Posterior cingulate gyrus (tissue), 11 donors: Measurements from ENCODE around the gene SHISA9.
"Not testable (repeated sequence)": the region's sequence is repeated elsewhere in the genome, so short reads cannot be mapped to it uniquely, and the experiment has no call there.

Source experiments
- DNase-seq, 10 donors: peaks; one replicate each; pipeline versions ENCODE4 v3.0.0 to v3.0.0-alpha.2; 2020 to 2021; ENCODE audit warnings: mixed read lengths in 3 of 10
- intact Hi-C: fragments of 100-400 bp; cut with DNase I; formaldehyde crosslinking; loops from one replicate; pipeline ENCODE4 v1.15.1; 2023

Gene SHISA9

DNA sequence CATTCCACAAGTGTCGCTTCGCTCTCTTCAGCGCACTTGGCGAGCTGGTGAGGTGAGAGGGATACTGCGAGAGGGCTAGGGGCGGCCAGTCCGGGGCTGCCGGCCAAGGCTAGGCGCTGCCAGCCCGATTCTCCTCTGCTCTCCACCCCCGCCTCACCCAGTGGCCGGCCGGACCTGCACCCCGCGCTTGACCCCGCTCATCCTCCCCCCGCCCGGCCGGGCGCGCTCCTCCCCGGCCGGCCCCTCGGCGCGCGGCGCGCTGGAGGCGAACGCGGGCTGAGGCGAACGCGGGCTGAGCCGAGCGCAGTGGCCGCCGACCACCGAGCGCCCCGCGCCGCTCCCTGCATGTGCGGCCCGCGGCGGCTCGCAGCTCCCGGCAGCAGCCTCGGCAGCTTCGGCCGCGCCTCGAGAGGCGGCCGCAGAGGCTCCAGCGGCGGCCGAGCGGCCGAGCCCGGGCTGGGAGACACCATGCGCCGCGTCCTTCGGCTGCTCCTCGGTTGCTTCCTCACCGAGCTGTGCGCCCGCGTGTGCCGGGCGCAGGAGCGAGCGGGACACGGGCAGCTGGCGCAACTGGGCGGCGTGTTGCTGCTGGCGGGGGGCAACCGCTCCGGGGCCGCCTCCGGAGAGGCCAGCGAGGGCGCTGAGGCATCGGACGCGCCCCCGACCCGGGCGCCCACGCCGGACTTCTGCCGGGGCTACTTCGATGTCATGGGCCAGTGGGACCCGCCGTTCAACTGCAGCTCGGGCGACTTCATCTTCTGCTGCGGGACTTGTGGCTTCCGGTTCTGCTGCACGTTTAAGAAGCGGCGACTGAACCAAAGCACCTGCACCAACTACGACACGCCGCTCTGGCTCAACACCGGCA lies at the start of gene SHISA9:
TSS of gene SHISA9 (plus strand) at position 2 of the 865 bp plus-strand sequence.
- peak in 6 of 10 donors; percentile 16 to 79 (median 26) for DNase-seq
- intact Hi-C loops: no loop called here

DNA sequence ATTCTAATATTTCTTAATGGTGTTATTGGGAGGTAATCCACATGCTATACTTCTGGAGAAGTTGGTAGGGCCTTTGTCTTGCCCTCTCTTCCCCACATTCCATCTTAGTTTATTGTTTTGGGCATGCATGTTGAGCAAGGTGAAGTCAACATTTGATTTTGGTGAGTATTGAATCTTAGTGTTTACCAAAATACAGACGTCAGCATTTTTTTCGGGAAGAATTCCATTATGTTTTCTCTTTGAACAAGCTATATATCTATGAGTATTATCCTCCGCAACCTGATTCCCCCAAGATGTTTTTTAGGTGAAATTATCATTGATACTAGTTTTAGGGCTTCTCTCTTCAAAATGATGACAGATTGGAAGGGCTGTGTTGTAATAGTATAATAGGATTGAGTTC lies 47.4 kb upstream of the SHISA9 start:
- no peak for DNase-seq
- intact Hi-C loops: no loop called here

DNA sequence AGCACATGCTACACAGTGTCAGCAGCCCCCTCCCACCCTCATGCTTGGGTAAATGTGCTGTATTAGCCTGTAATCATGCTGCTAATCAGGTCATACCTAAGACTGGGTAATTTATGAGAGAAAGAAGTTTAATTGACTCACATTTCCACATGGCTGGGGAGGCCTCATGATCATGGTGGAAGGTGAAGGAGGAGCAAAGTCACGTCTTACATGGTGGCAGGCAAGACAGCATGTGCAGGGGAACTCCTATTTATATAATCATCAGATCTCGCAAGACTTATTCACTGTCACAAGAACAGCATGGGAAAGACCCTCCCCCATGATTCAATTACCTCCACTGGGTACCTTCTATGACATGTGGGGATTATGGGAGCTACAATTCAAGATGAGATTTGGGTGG lies 44.0 kb upstream of the SHISA9 start:
- intact Hi-C loops, DNase-seq: not testable (repeated sequence)

DNA sequence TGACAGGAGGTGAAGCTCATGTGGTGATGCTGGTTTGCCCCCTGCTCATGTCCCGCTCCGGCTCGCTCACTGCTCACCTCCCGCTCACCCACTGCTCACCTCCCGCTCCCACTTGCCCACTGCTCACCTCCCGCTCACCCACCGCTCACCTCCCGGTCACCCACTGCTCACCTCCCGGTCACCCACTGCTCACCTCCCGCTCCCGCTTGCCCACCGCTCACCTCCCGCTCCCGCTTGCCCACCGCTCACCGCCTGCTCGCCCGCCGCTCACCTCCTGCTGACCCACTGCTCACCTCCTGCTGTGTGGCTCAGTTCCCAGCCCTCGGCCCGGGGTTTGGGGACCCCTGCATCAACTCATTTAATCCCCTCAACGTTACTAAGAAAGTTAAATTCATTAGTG lies 39.1 kb upstream of the SHISA9 start:
- peak in 1 of 10 donors; percentile 81 for DNase-seq
- intact Hi-C loops: no loop called here

DNA sequence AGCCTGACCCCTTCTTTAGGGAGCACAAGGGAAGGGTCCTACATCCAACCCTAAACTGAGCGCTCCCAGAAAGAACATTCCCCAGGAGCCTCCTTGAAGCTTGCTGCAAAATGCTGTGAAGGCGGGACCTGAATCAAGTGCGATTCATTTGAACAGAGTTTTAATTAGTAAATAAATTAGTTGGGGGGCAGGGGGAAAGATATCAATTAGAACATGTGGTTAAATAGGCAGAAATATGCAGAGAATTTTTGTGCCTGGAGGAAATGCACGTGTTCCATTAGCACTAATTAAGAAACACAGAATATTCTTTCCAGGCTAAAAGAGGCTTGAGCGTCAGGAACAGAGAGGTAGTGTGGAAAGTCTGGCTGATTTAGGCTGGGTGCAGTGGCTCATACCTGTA lies 38.5 kb upstream of the SHISA9 start:
- no peak for DNase-seq
- intact Hi-C loops: no loop called here

DNA sequence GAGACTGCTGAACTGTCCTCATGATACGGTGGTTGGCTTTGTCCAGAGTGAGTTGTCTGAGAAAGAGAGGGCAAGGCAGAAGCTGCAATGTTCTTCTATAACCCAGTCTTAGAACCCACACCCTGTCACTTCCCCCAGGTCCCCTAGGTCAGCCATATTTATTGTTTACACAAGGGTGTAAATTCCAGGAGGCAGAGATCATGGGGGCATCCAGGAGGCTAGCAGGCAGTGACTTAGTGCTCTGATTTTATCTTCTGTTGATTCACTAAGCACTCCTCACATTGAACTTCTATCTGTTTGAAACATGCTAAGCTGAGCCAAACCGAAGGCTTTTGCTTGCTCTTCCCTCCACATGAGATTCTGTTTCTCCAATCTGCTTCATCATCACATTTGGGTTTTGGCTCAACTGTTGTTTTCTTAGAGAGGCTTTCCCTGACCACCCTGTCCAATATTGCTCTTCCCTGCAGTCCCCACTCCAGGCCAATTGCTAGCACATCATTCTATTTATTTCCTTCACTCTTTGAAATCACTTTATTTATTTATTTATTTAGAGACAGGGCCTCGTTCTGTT lies 34.3 kb upstream of the SHISA9 start:
- no peak for DNase-seq
- intact Hi-C loops: no loop called here

DNA sequence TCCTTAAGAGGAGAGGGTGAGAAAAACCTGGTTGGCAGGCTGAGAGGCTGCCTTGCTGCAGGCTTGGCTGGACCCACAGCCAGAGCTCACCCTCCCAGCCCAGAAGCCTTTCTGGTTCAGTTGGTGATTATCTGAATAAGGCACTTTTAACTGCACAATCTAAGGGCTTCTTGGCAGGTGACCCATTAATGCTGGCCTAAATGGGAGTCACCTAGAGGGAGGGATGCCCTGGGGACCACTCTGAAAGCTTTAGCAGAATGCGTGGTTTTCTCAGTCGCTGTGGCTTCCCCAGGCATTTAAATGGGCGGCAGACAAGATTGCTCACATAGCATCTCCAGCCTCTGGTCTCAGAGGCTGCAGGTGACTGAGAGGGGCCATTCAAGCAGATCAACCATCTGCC lies 33.2 kb upstream of the SHISA9 start:
- DNase-seq: no peak
- intact Hi-C loops: no loop called here

DNA sequence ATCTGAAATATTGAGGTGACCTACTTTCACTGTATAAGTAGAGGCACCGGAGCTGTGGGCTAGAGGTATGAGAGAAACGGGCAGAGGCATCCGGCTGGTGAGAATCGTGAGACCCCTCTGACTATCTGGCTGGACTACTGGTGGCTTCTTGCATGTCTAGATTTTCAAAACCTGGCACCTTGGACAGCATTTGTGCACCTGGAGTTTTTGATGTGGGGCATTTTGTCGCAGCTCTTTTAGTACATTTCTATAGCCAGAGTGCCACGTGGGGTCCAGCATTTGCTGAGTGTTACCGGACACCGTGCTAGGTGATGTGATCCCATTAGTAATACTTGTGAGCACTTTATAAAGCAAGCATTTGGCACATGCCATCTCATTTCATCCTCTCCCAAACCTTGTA lies 32.6 kb upstream of the SHISA9 start:
- no peak for DNase-seq
- intact Hi-C loops: no loop called here

DNA sequence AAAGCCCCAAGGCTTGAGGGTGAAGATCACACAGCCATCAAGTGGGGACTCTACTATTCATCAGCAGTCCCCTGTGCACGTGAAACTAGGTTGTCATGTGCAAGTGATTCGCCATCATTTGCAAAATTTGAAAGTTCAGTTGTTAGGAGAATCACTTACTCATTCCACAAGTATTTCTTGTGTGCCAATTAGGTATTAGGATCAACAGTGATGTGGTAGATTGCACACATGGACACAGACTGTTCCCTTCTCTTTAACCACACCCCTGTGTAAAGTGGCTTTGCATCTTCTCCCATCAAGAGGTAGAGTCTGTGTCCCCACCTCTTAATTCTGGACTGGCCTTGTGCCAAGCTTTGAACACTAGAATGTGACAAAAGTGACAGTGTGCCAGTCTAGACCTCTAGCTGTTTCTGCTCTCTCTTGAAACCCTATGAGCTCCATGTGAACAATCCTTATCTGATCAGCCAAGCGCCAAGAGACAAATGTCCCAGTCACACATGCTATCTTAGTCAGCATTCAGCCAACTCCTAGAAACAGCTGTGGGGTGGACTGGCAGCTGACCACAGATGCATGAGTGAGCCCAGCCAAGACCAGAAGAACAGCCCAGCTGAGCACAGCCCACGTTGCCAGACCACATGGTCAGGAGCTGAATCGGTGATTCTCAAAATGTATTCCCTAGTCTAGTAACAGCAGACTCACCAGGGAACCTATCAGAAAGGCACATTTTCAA lies 31.5 kb upstream of the SHISA9 start:
- DNase-seq: no peak
- intact Hi-C loops: no loop called here

DNA sequence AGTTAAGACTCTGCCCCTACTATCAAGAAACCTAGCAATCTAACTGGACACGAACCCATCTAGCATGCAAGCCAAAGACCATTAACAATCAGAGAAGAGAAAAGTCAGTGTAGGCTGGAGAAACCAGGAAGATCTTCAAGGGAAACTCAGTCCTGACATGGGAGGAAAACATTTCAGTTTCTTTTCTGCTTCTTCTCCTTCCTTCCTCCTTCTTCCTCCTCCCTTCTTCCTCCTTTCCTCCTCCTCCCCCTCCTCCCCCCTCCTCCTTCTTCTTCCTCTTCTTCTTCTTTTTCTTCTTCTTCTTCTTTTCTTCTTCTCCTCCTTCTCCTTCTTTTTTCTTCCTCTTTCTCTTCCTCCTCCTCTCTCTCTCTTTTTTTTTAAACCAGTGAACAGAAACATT lies 29.6 kb upstream of the SHISA9 start:
- no peak for DNase-seq
- intact Hi-C loops: no loop called here

DNA sequence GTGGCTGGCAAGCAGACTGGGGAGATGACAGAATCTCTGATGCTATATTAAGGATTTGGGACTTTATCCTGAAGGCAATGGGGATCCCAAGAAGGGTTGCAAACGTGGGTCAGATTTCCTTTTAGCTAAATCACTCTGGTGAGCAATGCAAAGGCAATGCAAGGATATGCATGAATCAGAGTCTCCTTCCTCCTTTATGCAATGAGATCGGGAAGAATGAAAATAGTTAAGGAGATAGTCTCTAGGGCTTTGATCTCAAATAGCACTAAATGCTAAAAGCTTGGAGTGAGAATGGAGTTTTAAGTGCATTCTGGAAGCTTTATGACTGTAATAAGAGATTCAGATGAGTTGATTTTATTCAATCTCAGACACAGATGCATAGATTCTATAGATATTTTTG lies 27.2 kb upstream of the SHISA9 start:
- intact Hi-C loops: no loop called here
- DNase-seq: no peak

DNA sequence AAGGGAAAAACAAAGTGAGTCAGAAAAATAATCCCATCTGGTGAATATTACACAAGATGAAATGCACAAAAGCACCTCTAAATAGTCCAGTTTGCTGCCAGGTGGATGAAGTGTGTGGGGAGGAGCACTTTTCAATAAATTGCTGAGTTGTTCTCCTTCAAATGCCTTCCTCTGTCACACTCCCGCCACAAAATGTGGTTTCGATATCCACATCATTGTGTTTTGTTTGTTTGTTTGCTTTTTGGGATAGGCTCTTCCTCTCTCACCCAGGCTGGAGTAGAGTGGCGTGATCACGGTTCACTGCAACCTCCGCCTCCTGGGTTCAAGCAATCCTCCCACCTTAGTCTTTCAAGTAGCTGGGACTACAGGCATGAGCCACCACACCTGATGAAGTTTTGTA lies 24.6 kb upstream of the SHISA9 start:
- no peak for DNase-seq
- intact Hi-C loops: no loop called here

DNA sequence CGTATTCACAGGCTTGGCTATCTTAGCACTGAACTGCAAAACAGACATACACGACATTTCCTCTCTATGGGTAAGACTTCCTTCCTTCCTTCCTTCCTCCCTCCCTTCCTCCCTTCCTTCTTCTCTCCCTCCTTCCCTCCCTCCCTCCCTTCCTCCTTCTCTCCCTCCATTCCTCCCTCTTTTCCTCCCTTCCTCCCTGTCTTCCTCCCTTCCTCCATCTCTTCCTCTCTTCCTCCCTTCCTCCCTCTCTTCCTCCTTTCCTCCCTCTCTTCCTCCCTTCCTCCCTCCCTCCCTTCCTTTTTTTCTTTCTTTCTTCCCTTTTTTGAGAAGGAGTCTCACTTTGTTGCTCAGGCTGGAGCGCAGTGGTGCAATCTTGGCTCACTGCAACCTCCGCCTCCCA lies 22.4 kb upstream of the SHISA9 start:
- no peak for DNase-seq
- intact Hi-C loops: no loop called here

DNA sequence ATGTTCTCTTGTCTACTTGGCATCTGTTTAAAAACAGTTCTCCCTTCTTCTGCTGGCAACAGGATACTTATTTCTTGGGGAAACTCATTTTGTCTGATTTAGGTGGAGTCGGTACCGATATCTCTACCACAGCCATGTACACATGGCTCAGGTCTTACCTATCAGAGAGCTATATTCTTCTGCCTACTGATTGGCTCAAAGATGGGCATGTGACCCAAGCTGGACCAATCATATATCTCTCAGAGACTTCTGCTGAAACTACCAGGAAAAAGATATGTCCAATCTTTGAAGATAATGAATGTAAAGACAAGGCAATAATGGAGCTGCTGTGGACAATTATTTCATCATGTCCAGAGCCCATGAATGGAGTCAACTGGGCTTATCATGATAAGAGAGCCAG lies 21.6 kb upstream of the SHISA9 start:
- intact Hi-C loops: no loop called here
- DNase-seq: no peak

DNA sequence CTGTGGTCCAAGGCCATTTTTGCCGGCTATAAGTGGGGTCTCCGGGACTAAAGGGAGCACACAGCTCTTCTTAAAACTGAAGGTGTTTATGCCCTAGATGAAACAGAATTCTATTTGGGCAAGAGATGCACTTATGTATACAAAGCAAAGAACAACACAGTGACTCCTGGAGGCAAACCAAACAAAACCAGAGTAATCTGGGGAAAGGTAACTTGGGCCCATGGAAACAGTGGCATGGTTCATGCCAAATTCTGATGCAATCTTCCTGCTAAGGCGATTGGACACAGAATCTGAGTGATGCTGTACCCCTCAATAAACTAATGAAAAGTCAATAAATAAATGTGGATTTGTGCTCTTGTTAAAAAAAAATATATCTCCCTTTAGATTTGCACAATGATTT lies 20.2 kb upstream of the SHISA9 start:
- DNase-seq: no peak

DNA sequence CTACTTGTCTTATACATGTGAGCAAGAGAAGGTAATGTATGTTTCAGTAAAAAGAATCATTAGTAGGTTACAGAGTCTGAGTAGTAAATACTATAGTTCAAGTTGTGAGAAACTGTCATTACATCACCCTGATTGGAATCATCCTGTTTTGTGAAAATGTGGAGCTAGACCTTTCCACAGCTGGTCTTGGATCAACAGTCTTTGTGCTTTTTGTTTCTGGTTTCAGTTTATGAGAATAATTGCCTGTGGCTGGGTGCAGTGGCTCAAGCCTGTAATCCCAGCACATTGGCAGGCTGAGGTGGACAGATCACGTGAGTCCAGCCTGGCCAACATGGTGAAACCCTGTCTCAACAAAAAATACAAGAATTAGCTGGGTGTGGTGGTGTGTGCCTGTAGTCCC lies 19.7 kb upstream of the SHISA9 start:
- intact Hi-C loops: no loop called here
- DNase-seq: no peak

More for the DNA sequence above, 20.2 kb upstream of the SHISA9 start:
- intact Hi-C loops: no loop called here

DNA sequence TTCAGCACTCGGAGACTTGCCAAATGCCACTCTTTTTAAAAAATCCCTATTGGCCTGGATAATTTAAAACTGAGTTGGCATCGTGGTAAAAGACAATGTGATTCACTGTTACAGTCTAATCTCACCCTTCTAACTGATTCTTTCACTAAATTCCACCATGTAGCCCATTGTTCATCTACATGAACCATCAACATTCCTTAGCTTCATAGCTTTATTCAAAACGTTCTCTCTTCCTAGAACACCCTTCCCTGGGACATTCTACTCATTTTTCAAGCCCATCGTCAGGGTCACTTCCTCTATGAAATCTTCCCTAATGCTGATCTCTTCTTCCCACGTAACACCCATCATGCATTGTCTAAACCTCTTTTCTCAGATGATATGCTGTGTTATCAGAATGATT lies 15.7 kb upstream of the SHISA9 start:
- intact Hi-C loops: no loop called here

DNA sequence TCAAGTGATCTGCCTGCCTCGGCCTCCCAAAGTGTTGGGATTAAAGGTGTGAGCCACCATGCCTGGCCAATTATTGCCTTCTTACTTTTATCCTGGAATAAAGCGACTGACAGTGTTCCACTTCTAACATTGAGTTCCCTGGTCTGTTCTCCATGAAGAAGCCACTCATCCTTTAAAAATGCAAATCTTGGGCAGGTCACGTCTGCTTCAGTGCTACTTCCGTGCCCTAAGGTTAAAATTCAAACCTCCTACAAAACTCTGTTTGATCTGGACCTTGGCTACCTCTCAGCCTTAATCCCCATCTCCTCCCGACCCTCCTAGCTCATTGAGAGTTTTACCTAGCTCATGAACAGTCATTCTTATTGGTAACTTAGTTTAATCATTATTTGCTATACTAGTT lies 9.6 kb upstream of the SHISA9 start:
- intact Hi-C loops: no loop called here
- DNase-seq: no peak

More for the DNA sequence above, 15.7 kb upstream of the SHISA9 start:
- no peak for DNase-seq

DNA sequence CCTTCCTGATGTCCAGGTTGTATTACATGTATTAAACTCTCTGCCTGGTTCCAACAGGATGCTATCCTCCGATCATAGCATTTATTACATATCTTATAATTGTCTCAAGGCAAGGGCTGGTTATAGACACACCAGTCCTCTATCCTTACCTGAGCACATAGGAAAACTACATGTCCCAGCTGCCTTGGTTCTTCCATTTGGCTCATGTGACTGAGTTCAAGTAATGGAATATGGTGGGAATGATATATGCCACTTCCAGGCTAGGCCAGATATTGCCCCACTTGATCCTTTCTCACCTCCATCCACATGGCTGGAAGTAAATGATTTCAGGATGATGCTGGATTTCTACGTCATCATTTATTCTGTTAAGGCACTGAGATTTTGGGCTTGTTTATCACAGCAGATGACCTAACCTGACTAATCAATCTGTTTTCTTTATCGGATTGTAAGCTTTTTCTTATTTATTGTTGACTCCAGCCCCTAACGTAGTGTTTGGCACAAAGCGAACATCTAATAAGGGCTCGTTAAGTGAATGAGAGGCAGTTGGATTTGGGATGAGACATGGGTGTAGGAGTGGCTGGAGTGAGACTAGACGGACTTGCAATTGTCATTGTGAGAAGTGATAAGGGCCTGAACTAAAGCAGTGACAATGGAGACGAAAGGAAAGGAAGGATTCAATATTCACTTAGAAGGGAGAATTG lies 8.2 kb upstream of the SHISA9 start:
- intact Hi-C loops: no loop called here
- DNase-seq: no peak

DNA sequence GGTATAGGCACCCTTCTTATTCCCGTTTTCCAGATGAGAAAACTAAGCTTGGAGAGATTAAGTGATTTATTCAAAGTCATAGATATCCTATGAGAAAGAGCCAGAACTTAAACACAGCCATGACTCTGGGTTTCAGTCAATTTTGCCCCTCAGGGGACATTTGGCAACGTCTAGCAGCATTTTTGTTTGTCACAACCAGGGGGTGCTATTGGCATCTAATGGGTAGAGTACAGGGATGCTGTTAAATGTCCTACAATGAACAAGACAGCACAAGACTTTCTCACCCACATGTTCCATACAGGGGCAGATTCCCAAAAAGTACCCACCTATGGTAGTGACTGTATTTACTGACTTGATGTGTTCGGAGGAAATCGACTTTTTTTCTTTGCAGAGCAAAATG lies 4.8 kb upstream of the SHISA9 start:
- no peak for DNase-seq
- intact Hi-C loops: loop anchor here (5.0 kb wide), 1 partner anchor 556 kb away; no protein-coding TSS in a partner anchor

DNA sequence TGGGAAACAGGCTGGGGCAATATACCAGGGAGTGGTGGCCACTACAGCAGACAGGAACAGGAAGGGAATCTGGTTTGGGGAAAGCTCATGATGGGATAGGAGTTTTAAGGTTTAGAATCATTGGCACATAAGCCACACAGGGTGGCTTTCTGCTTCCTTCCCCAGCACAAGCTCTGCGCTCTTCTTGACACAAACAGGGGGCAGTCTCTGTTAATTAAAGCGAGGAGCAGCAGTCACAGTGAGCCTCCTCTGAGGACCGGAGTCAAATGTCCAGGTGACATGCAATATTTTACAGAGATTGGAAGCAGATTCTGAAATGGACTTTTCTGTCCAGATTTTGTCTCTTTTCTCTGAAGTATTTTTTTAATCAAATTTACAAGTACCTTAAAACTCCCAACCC lies 2.8 kb upstream of the SHISA9 start:
- DNase-seq: no peak
- intact Hi-C loops: loop anchor here (5.0 kb wide), 1 partner anchor 554 kb away; no protein-coding TSS in a partner anchor
